ENCODE data around the gene SUPT3H.

GRCh38 chr6:44797746-44798145 is 580.0 kb downstream of the SUPT3H start:
- no peak for TF ChIP-seq CTCF (IDR thresholded peaks at IDR 0.05)
- no peak for TF ChIP-seq EZH2 (IDR thresholded peaks at IDR 0.05; ENCODE audit: borderline replicate concordance, insufficient read depth, low read depth, low read length, poor library complexity, severe bottlenecking)

Data from B cell (primary cell).